H1 (cell line): Measurements from ENCODE around the gene RGS8. TPM values are rescaled to one million over a fixed set of nuclear protein-coding genes. Genes with fewer than 3 reads are reported as not detected.

ENCODE experiments used
- CTCF ChIA-PET: fragments of 300-600 bp; sonication (Branson Sonifier 250); formaldehyde crosslinking; loops from one replicate; lab custom pipeline; 2021; ENCODE audit not compliant: partially characterized antibody; lab: Charles Lee
- POLR2A ChIA-PET: fragments of 300-600 bp; sonication (Branson Sonifier 250); formaldehyde crosslinking; loops from one replicate; lab custom pipeline; 2021; ENCODE audit warnings: inconsistent platforms; ENCODE audit not compliant: partially characterized antibody; lab: Charles Lee
- DNase-seq, 2 experiments: peaks; one replicate each; pipeline versions ENCODE4 v3.0.0 to v3.0.0-alpha.2; 2010 to 2022; ENCODE audit warnings: low spot score in 2 of 2, low read depth in 1 of 2, mixed read lengths in 1 of 2
- FAIRE-seq: peaks from 2 replicates; lab custom pipeline; 2011; peaks lifted over from hg19 to GRCh38; lab: Jason Lieb, UNC
- H2AFZ ChIP-seq: 2 replicates; pipeline ENCODE4 v1.8.1; 2012; ENCODE audit warnings: low read length, inconsistent platforms
- H2AK5ac ChIP-seq: 2 replicates; pipeline ENCODE4 v1.6.1; 2013; ENCODE audit warnings: low read depth, low read length
- H2BK120ac ChIP-seq: replicated peaks from 2 replicates; pipeline ENCODE3; 2013; ENCODE audit warnings: low read depth, low read length, inconsistent platforms
- H2BK12ac ChIP-seq: 2 replicates; pipeline ENCODE4 v1.6.1; 2013; ENCODE audit warnings: low read depth, low read length
- H2BK15ac ChIP-seq: 2 replicates; pipeline ENCODE4 v1.6.1; 2013; ENCODE audit warnings: low read length
- H2BK20ac ChIP-seq: 2 replicates; pipeline ENCODE4 v1.6.1; 2013; ENCODE audit warnings: low read length
- H2BK5ac ChIP-seq: 2 replicates; pipeline ENCODE4 v1.6.1; 2013; ENCODE audit warnings: low read depth, low read length
- H3K14ac ChIP-seq: 2 replicates; pipeline ENCODE4 v1.6.1; 2013; ENCODE audit warnings: inconsistent platforms; ENCODE audit not compliant: insufficient read length
- H3K18ac ChIP-seq: 2 replicates; pipeline ENCODE4 v1.6.1; 2013; ENCODE audit warnings: low read length; ENCODE audit errors: extremely low read depth
- H3K23ac ChIP-seq: 2 replicates; pipeline ENCODE4 v1.6.1; 2013; ENCODE audit warnings: inconsistent platforms; ENCODE audit not compliant: insufficient read length
- H3K23me2 ChIP-seq: 2 replicates; pipeline ENCODE4 v1.6.1; 2013; ENCODE audit warnings: low read depth, low read length
- H3K27ac ChIP-seq: 2 replicates; pipeline ENCODE4 v1.6.1; 2011; ENCODE audit warnings: low read depth, low read length, inconsistent platforms
- H3K27me3 ChIP-seq, 4 experiments: replicated peaks in 1 of 4; 1 replicate in 1 of 4; 2 replicates in 3 of 4; pipeline versions ENCODE4 v1.6.1 to v1.8.1; 2011 to 2013; ENCODE audit warnings: low read length in 3 of 4, mild to moderate bottlenecking in 3 of 4, inconsistent platforms in 2 of 4, mixed read lengths in 2 of 4, moderate library complexity in 1 of 4; ENCODE audit not compliant: control insufficient read depth in 3 of 4, insufficient read depth in 3 of 4; ENCODE audit errors: extremely low read depth in 1 of 4
- H3K36me3 ChIP-seq, 4 experiments: 2 replicates each; pipeline versions ENCODE4 v1.6.1 to v1.8.1; 2011 to 2013; ENCODE audit warnings: mild to moderate bottlenecking in 4 of 4, low read length in 3 of 4, moderate library complexity in 2 of 4, control low read depth in 1 of 4, inconsistent platforms in 1 of 4; ENCODE audit not compliant: insufficient read depth in 4 of 4, control insufficient read depth in 2 of 4
- H3K4ac ChIP-seq: replicated peaks from 2 replicates; pipeline ENCODE3; 2013; ENCODE audit warnings: low read length, low read depth, mixed read lengths, inconsistent platforms; ENCODE audit not compliant: insufficient read length
- H3K4me1 ChIP-seq, 4 experiments: replicated peaks in 1 of 4; 1 replicate in 1 of 4; 2 replicates in 3 of 4; pipeline versions ENCODE4 v1.6.1 to v1.8.1; 2011 to 2013; ENCODE audit warnings: low read length in 3 of 4, inconsistent platforms in 2 of 4, mixed read lengths in 1 of 4; ENCODE audit not compliant: insufficient read depth in 4 of 4, control insufficient read depth in 3 of 4
- H3K4me2 ChIP-seq, 2 experiments: 2 replicates each; pipeline versions ENCODE4 v1.6.1 to v1.8.1; 2011 to 2013; ENCODE audit warnings: low read depth in 2 of 2, low read length in 2 of 2, control low read depth in 1 of 2, inconsistent platforms in 1 of 2, mild to moderate bottlenecking in 1 of 2; ENCODE audit not compliant: insufficient read depth in 1 of 2
- H3K4me3 ChIP-seq, 4 experiments: fragments of 200-600, 300-600 bp in 1 of 4; sonication (generic), shearing (Covaris generic), sonication (Bioruptor Twin) in 1 of 4; 2 replicates each; pipeline versions ENCODE4 v1.5.1 to v1.8.1; 2011 to 2016; ENCODE audit warnings: low read length in 4 of 4, low read depth in 3 of 4, control low read depth in 2 of 4, inconsistent platforms in 2 of 4, mild to moderate bottlenecking in 2 of 4, mixed read lengths in 1 of 4, moderate library complexity in 1 of 4; ENCODE audit not compliant: insufficient read depth in 2 of 4; ENCODE audit errors: extremely low read depth in 1 of 4
- H3K56ac ChIP-seq: replicated peaks from 2 replicates; pipeline ENCODE3; 2013; ENCODE audit warnings: low read depth, mild to moderate bottlenecking, mixed read lengths, low read length, inconsistent platforms; ENCODE audit not compliant: insufficient read length
- H3K79me1 ChIP-seq: 2 replicates; pipeline ENCODE4 v1.6.1; 2013; ENCODE audit warnings: low read depth, low read length, control low read depth
- H3K79me2 ChIP-seq, 2 experiments: 2 replicates each; pipeline versions ENCODE4 v1.6.1 to v1.8.1; 2012 to 2013; ENCODE audit warnings: low read length in 2 of 2, mild to moderate bottlenecking in 2 of 2, inconsistent platforms in 1 of 2; ENCODE audit not compliant: insufficient read depth in 2 of 2, control insufficient read depth in 1 of 2
- H3K9ac ChIP-seq, 4 experiments: replicated peaks in 1 of 4; 1 replicate in 1 of 4; 2 replicates in 3 of 4; pipeline versions ENCODE4 v1.6.1 to v1.8.1; 2011 to 2013; ENCODE audit warnings: low read depth in 3 of 4, low read length in 3 of 4, control low read depth in 2 of 4, mild to moderate bottlenecking in 2 of 4, moderate library complexity in 2 of 4, inconsistent platforms in 1 of 4; ENCODE audit errors: extremely low read depth in 1 of 4
- H3K9me3 ChIP-seq, 2 experiments: 2 replicates each; pipeline versions ENCODE4 v1.6.1 to v1.8.1; 2012 to 2013; ENCODE audit warnings: mild to moderate bottlenecking in 2 of 2, moderate library complexity in 2 of 2, control low read depth in 1 of 2, inconsistent platforms in 1 of 2, low read depth in 1 of 2, low read length in 1 of 2, mixed read lengths in 1 of 2; ENCODE audit not compliant: insufficient read depth in 2 of 2
- H4K20me1 ChIP-seq, 2 experiments: replicated peaks in 1 of 2; 2 replicates each; pipeline versions ENCODE3 to v1.8.1; 2011 to 2013; ENCODE audit warnings: inconsistent platforms in 2 of 2, low read length in 2 of 2, mild to moderate bottlenecking in 1 of 2; ENCODE audit not compliant: insufficient read depth in 2 of 2, control insufficient read depth in 1 of 2
- H4K5ac ChIP-seq: 2 replicates; pipeline ENCODE4 v1.6.1; 2013; ENCODE audit warnings: low read length, low read depth, mixed read lengths, inconsistent platforms; ENCODE audit not compliant: insufficient read length
- H4K8ac ChIP-seq: 2 replicates; pipeline ENCODE4 v1.8.0; 2013; ENCODE audit warnings: mild to moderate bottlenecking, moderate library complexity, low read length, inconsistent platforms; ENCODE audit not compliant: insufficient read depth; ENCODE audit errors: extremely low read depth
- H4K91ac ChIP-seq: replicated peaks from 2 replicates; pipeline ENCODE3; 2013; ENCODE audit warnings: low read length, mixed read lengths, inconsistent platforms; ENCODE audit not compliant: insufficient read length
- ASH2L ChIP-seq: fragments of 200-600, 300-600 bp; sonication (generic); IDR thresholded peaks from one replicate; pipeline ENCODE4 v1.7.1; 2017; ENCODE audit warnings: low read length
- ATF3 ChIP-seq: IDR thresholded peaks from 2 replicates; pipeline ENCODE4 v1.6.1; 2011; ENCODE audit warnings: low read depth, mild to moderate bottlenecking, low read length; ENCODE audit not compliant: insufficient read depth
- BACH1 ChIP-seq: IDR thresholded peaks from 2 replicates; pipeline ENCODE4 v1.6.1; 2012; ENCODE audit warnings: low read length, improper control_type of control experiment
- BCL11A ChIP-seq, 2 experiments: IDR thresholded peaks; one replicate each; pipeline ENCODE4 v1.6.1; 2011; ENCODE audit warnings: low read depth in 2 of 2, low read length in 2 of 2, mild to moderate bottlenecking in 2 of 2
- CREB1 ChIP-seq: IDR thresholded peaks from 2 replicates; pipeline ENCODE4 v1.6.1; 2012; ENCODE audit warnings: inconsistent platforms
- FOSL1 ChIP-seq: IDR thresholded peaks from 2 replicates; pipeline ENCODE4 v1.6.1; 2011; ENCODE audit warnings: mild to moderate bottlenecking, low read depth, low read length, moderate library complexity; ENCODE audit not compliant: insufficient read depth
- GABPA ChIP-seq: IDR thresholded peaks from 2 replicates; pipeline ENCODE4 v1.6.1; 2011; ENCODE audit warnings: mild to moderate bottlenecking, low read length, moderate library complexity, borderline replicate concordance; ENCODE audit not compliant: insufficient read depth
- KDM4A ChIP-seq: IDR thresholded peaks from one replicate; pipeline ENCODE4 v1.7.1; 2012; ENCODE audit warnings: low read depth, mild to moderate bottlenecking, moderate library complexity, low read length, inconsistent platforms; ENCODE audit not compliant: severe bottlenecking
- PHF8 ChIP-seq: fragments of 200-600 bp; sonication (generic); conservative IDR thresholded peaks from 2 replicates; pipeline ENCODE4 v1.7.1; 2012; ENCODE audit warnings: low read depth, mild to moderate bottlenecking, inconsistent platforms, low read length, moderate library complexity
- POLR2AphosphoS5 ChIP-seq: IDR thresholded peaks from 2 replicates; pipeline ENCODE4 v1.6.1; 2011; ENCODE audit warnings: low read depth, low read length
- TAF1 ChIP-seq: IDR thresholded peaks from 2 replicates; pipeline ENCODE4 v1.6.1; 2011; ENCODE audit warnings: mild to moderate bottlenecking, low read depth, low read length
- TAF7 ChIP-seq: optimal IDR thresholded peaks from 2 replicates; pipeline ENCODE3; 2011; ENCODE audit warnings: low read depth, mild to moderate bottlenecking, inconsistent platforms, low read length, moderate library complexity, borderline replicate concordance
- USF2 ChIP-seq: IDR thresholded peaks from 2 replicates; pipeline ENCODE4 v1.6.1; 2011; ENCODE audit warnings: low read length, improper control_type of control experiment
- ZNF274 ChIP-seq: IDR thresholded peaks from 2 replicates; pipeline ENCODE4 v1.7.0; 2012; ENCODE audit warnings: low read length, borderline replicate concordance; ENCODE audit errors: extremely low read depth
- WGBS, 2 experiments: shearing (Covaris generic) in 1 of 2; methylation state at CpG; one replicate each; pipeline versions ENCODE4 v1.1.6 to v1.1.7; 2013 to 2015; ENCODE audit warnings: low lambda C conversion rate in 2 of 2, mixed read lengths in 2 of 2, inconsistent platforms in 1 of 2, low coverage in 1 of 2, missing lambda C conversion rate in 1 of 2; ENCODE audit not compliant: insufficient replicate concordance in 2 of 2, insufficient coverage in 1 of 2, insufficient read length in 1 of 2; ENCODE audit errors: extremely low coverage in 1 of 2, missing lambda C conversion rate in 1 of 2; 5-methylcytosine and 5-hydroxymethylcytosine counted together
- polyA plus RNA-seq, 7 experiments: library from polyadenylated mRNA; depleted of rRNA in 3 of 7; stranded (reverse) in 5 of 7; unstranded in 2 of 7; fragments of >200 nt in 5 of 7; fragments of 200-250 nt in 2 of 7; gene quantifications; 1 replicate in 5 of 7; 2 replicates in 1 of 7; 4 replicates in 1 of 7; pipeline versions ENCODE4 v1.2.1 to v1.2.3, GENCODE V29; 2011 to 2013; ENCODE audit warnings: missing spikeins in 2 of 7, mixed read lengths in 2 of 7
- total RNA-seq: library from RNA; stranded (reverse); fragmentation: NEBNext Ultra II Directional; extraction: Animal tissue kit (Norgen Biotek cat#: 25700); gene quantifications from 2 replicates; pipeline ENCODE4 v1.2.1, GENCODE V29; 2021

RGS8 gene
- total and polyA plus RNA-seq, 2 of the 8 experiments (the other 6 are each of a cell fraction or from before 2014, with no cell fraction given) = 0.13 to 0.23 TPM

GRCh38 chr1:182651339-182651724 is 33.1 kb downstream of the RGS8 start:
- Histone ChIP-seq H3K18ac (no peak overlapping the region), H3K79me2 (no peaks in the 10 kb centered on the region), H2BK120ac (no peak overlapping the region), H3K4ac (no peak overlapping the region), H4K8ac (no peak overlapping the region), H2BK5ac (no peak overlapping the region), H4K91ac (no peak overlapping the region), H3K79me1 (no peaks in the 10 kb centered on the region), H3K36me3 (no peaks in the 10 kb centered on the region), H2BK15ac (no peak overlapping the region), H3K4me2 (no peak overlapping the region), H3K14ac (no peak overlapping the region), H3K4me3 (no peak overlapping the region), H3K56ac (no peak overlapping the region), H4K5ac (no peak overlapping the region), H2AFZ (0 out of 2 replicates have a peak overlapping the region, but pooled peaks have one; percentile 28), H2BK12ac (no peak overlapping the region), H3K9ac (no peak overlapping the region), H2AK5ac (no peak overlapping the region), H4K20me1 (no peaks in the 10 kb centered on the region), H3K27me3 (no peaks in the 10 kb centered on the region; a peak in 1 of 7 replicates), H3K9me3 (no peaks in the 10 kb centered on the region), H3K27ac (no peak overlapping the region), H2BK20ac (no peak overlapping the region), H3K23me2 (no peaks in the 10 kb centered on the region), H3K23ac (no peak overlapping the region), H3K4me1 (no peaks in the 10 kb centered on the region)
- no peak for FAIRE-seq
- POLR2A ChIA-PET = no interaction called here
- 84% methylated on average over 3 of the region's 3 CpGs; no CpG with 5 or more reads in 1 of the 2 experiments for WGBS, 2 experiments
- DNase-seq = no peak
- CTCF ChIA-PET = interaction anchor here (0.9 kb wide), 1 partner anchor 61 kb away, joined by 3 read pairs; no protein-coding TSS in a partner anchor
- TF ChIP-seq ASH2L = no peak
- no peak for TF ChIP-seq BCL11A (IDR thresholded peaks at IDR 0.05; ENCODE audit: low read depth in 2 of 2, low read length in 2 of 2)
- TF ChIP-seq USF2 = no peak
- no peak for TF ChIP-seq BACH1
- no peak for TF ChIP-seq GABPA
- TF ChIP-seq FOSL1 = no peak
- TF ChIP-seq ATF3 = no peak
- TF ChIP-seq TAF7 = no peak
- no peak for TF ChIP-seq TAF1
- no peak for TF ChIP-seq KDM4A
- TF ChIP-seq POLR2AphosphoS5 = no peak
- no peak for TF ChIP-seq ZNF274
- TF ChIP-seq PHF8 = no peak
- TF ChIP-seq CREB1 = no peak
